HG03066 (cell line): Measurements from ENCODE around the gene BRSK2.

Experiments used
- ATAC-seq: cut with Tn5 transposase; IDR thresholded peaks from one replicate; pipeline ENCODE4 v1.9.1; 2021; ENCODE audit warnings: low read depth; ENCODE audit not compliant: unreplicated experiment

BRSK2 gene

GRCh38 chr11:1478011-1478410, 88.3 kb downstream of the BRSK2 start:
- no peak for ATAC-seq

- ATAC-seq = no peak
These were observed 88.8 kb downstream of the BRSK2 start for GRCh38 chr11:1478544-1478943.

GRCh38 chr11:1479006-1479677, 89.4 kb downstream of the BRSK2 start:
- ATAC-seq = no peak

- ATAC-seq = no peak
These were observed 90.0 kb downstream of the BRSK2 start for GRCh38 chr11:1479678-1480118.

GRCh38 chr11:1480191-1480554, 90.4 kb downstream of the BRSK2 start:
- no peak for ATAC-seq

- ATAC-seq = no peak
These were observed 91.1 kb downstream of the BRSK2 start for GRCh38 chr11:1480555-1481482.

- no peak for ATAC-seq
These were observed 91.7 kb downstream of the BRSK2 start for GRCh38 chr11:1481483-1481825.

GRCh38 chr11:1481861-1482441, 92.2 kb downstream of the BRSK2 start:
- no peak for ATAC-seq

GRCh38 chr11:1482581-1483444, 93.1 kb downstream of the BRSK2 start:
- no peak for ATAC-seq

GRCh38 chr11:1483445-1483961, 93.8 kb downstream of the BRSK2 start:
- ATAC-seq = no peak

GRCh38 chr11:1484061-1484671, 94.4 kb downstream of the BRSK2 start:
- ATAC-seq = no peak

GRCh38 chr11:1484695-1485503, 95.2 kb downstream of the BRSK2 start:
- no peak for ATAC-seq

GRCh38 chr11:1485504-1485885, 95.8 kb downstream of the BRSK2 start:
- no peak for ATAC-seq

GRCh38 chr11:1486054-1486825, 96.5 kb downstream of the BRSK2 start, which contains the start of gene MOB2:
Gene MOB2, minus strand, starts transcription at chr11:1486779. Its CDS starts 223 bp downstream, at chr11:1486556.
- no peak for ATAC-seq

GRCh38 chr11:1487091-1487850, 97.5 kb downstream of the BRSK2 start:
- no peak for ATAC-seq

- ATAC-seq = no peak
These were observed 98.3 kb downstream of the BRSK2 start for GRCh38 chr11:1487851-1488574.

- ATAC-seq = no peak
These were observed 98.9 kb downstream of the BRSK2 start for GRCh38 chr11:1488575-1489180.
